Left ventricle myocardium inferior (tissue), 1 donor: Measurements from ENCODE around the gene C19orf38. TPM values are rescaled to one million over a fixed set of nuclear protein-coding genes. Genes with fewer than 3 reads are reported as not detected.

Source experiments
- DNase-seq: peaks from one replicate; pipeline ENCODE4 v3.0.0-alpha.2; 2020
- H3K27ac ChIP-seq: fragments of 200-600 bp; replicated peaks from 2 replicates; pipeline ENCODE4 v1.8.0; 2021
- H3K27me3 ChIP-seq: fragments of 200-600 bp; 2 replicates; pipeline ENCODE4 v1.8.0; 2021; ENCODE audit warnings: low read depth
- H3K36me3 ChIP-seq: fragments of 200-600 bp; 2 replicates; pipeline ENCODE4 v1.8.0; 2021
- H3K4me1 ChIP-seq: fragments of 200-600 bp; 2 replicates; pipeline ENCODE4 v1.8.0; 2021
- H3K4me3 ChIP-seq: fragments of 200-600 bp; 2 replicates; pipeline ENCODE4 v1.8.0; 2021; ENCODE audit warnings: mild to moderate bottlenecking, moderate library complexity
- H3K9me3 ChIP-seq: fragments of 200-600 bp; replicated peaks from 2 replicates; pipeline ENCODE4 v1.8.0; 2021
- CTCF ChIP-seq: fragments of 200-600 bp; IDR thresholded peaks from 2 replicates; pipeline ENCODE4 v1.8.0; 2021; ENCODE audit warnings: antibody characterized with exemption, mild to moderate bottlenecking, borderline replicate concordance
- intact Hi-C: fragments of 100-400 bp; cut with micrococcal nuclease; formaldehyde crosslinking; loops from one replicate; pipeline ENCODE4 v1.11.0; 2022
- total RNA-seq: library from RNA; stranded (reverse); fragmentation: NEBNext Ultra II Directional; extraction: Animal tissue kit (Norgen Biotek cat#: 25700); gene quantifications from one replicate; pipeline ENCODE4 v1.2.1, GENCODE V29; 2021
- donor health status: DM: no; HTN: yes; CAD: no; lungs with severe emphysema.

Gene C19orf38
- total RNA-seq, 1 donor from 2014 or later = 0.47 TPM

- H3K4me1 ChIP-seq = peaks cover 63% of the 10 kb centered on the region
- peak overlapping the region; percentile 66 for H3K27ac ChIP-seq
- H3K27me3 ChIP-seq = no peaks in the 10 kb centered on the region
- intact Hi-C loops = no loop called here
- no peaks in the 10 kb centered on the region for H3K36me3 ChIP-seq
- DNase-seq = peak; percentile 56
- no peak overlapping the region for H3K4me3 ChIP-seq
- H3K9me3 ChIP-seq = peaks cover 13% of the 10 kb centered on the region
- TF ChIP-seq CTCF = no peak
Observed at GRCh38 chr19:10899151-10899653, 51.0 kb downstream of the C19orf38 start.

- no peak for TF ChIP-seq CTCF
- Histone ChIP-seq H3K4me3 (no peak overlapping the region), H3K36me3 (peaks cover 51% of the 10 kb centered on the region), H3K9me3 (peaks cover 5% of the 10 kb centered on the region), H3K27me3 (no peaks in the 10 kb centered on the region), H3K4me1 (no peaks in the 10 kb centered on the region), H3K27ac (no peak overlapping the region)
- intact Hi-C loops = no loop called here
- DNase-seq = no peak
Observed at GRCh38 chr19:10907925-10908324, 59.7 kb downstream of the C19orf38 start.

- Histone ChIP-seq H3K27ac (no peak overlapping the region), H3K9me3 (no peaks in the 10 kb centered on the region), H3K36me3 (peaks cover 57% of the 10 kb centered on the region), H3K27me3 (no peaks in the 10 kb centered on the region), H3K4me1 (no peaks in the 10 kb centered on the region), H3K4me3 (no peak overlapping the region)
- intact Hi-C loops = no loop called here
- no peak for DNase-seq
- TF ChIP-seq CTCF = no peak
Observed at GRCh38 chr19:10908380-10908960, 60.3 kb downstream of the C19orf38 start.

GRCh38 chr19:10911579-10912363 is 63.6 kb downstream of the C19orf38 start:
- intact Hi-C loops = no loop called here
- Histone ChIP-seq H3K4me3 (no peak overlapping the region), H3K27ac (no peak overlapping the region), H3K36me3 (peaks cover 87% of the 10 kb centered on the region), H3K4me1 (no peaks in the 10 kb centered on the region), H3K9me3 (no peaks in the 10 kb centered on the region), H3K27me3 (no peaks in the 10 kb centered on the region)
- TF ChIP-seq CTCF = no peak
- no peak for DNase-seq

GRCh38 chr19:10912619-10913018 is 64.4 kb downstream of the C19orf38 start:
- Histone ChIP-seq H3K9me3 (no peaks in the 10 kb centered on the region), H3K27ac (no peak overlapping the region), H3K27me3 (no peaks in the 10 kb centered on the region), H3K36me3 (peaks cover 88% of the 10 kb centered on the region), H3K4me3 (no peak overlapping the region), H3K4me1 (no peaks in the 10 kb centered on the region)
- TF ChIP-seq CTCF = no peak
- intact Hi-C loops = no loop called here
- DNase-seq = no peak
